OCI-LY1 (cell line): ENCODE measurements around the gene SDC1.

Source experiments
- H2AFZ ChIP-seq: fragments of 200-600 bp; sonication (generic), shearing (Covaris generic); 2 replicates; pipeline ENCODE4 v1.6.0; 2014; ENCODE audit warnings: antibody characterized with exemption, mild to moderate bottlenecking, low read length
- H3F3A ChIP-seq: fragments of 200-600 bp; sonication (generic), shearing (Covaris generic); 2 replicates; pipeline ENCODE4 v1.6.0; 2014; ENCODE audit warnings: mild to moderate bottlenecking, antibody characterized with exemption, low read length, moderate library complexity; ENCODE audit not compliant: insufficient read depth
- H3K27ac ChIP-seq: fragments of 200-600 bp; sonication (generic); 2 replicates; pipeline ENCODE4 v1.5.1; 2014; ENCODE audit warnings: low read length, mixed run types, mild to moderate bottlenecking, low read depth; ENCODE audit not compliant: poor library complexity, severe bottlenecking
- H3K27me3 ChIP-seq: fragments of 200-600 bp; sonication (generic); 2 replicates; pipeline ENCODE4 v1.6.0; 2014; ENCODE audit warnings: antibody characterized with exemption, mild to moderate bottlenecking, low read length, moderate library complexity; ENCODE audit not compliant: insufficient read depth
- H3K36me3 ChIP-seq: fragments of 200-600 bp; sonication (generic); 2 replicates; pipeline ENCODE4 v1.6.1; 2014; ENCODE audit warnings: mild to moderate bottlenecking, antibody characterized with exemption, low read length, moderate library complexity, mixed read lengths; ENCODE audit not compliant: insufficient read depth
- H3K4me1 ChIP-seq: fragments of 200-600 bp; sonication (generic); 2 replicates; pipeline ENCODE4 v1.5.1; 2014; ENCODE audit warnings: mild to moderate bottlenecking, low read length, moderate library complexity; ENCODE audit not compliant: insufficient read depth, severe bottlenecking
- H3K4me2 ChIP-seq: fragments of 200-600 bp; sonication (generic), shearing (Covaris generic); 2 replicates; pipeline ENCODE4 v1.6.1; 2014; ENCODE audit warnings: low read length
- H3K4me3 ChIP-seq: fragments of 200-600 bp; sonication (generic); 2 replicates; pipeline ENCODE4 v1.5.1; 2014; ENCODE audit warnings: low read length, low read depth, mild to moderate bottlenecking, mixed read lengths; ENCODE audit not compliant: poor library complexity, severe bottlenecking
- H3K79me2 ChIP-seq: fragments of 200-600 bp; shearing (Covaris generic); 2 replicates; pipeline ENCODE4 v1.6.1; 2016; ENCODE audit warnings: mixed run types, low read length, mixed read lengths; ENCODE audit not compliant: insufficient read depth
- H3K9ac ChIP-seq: fragments of 200-600 bp; sonication (generic), shearing (Covaris generic); 2 replicates; pipeline ENCODE4 v1.6.1; 2014; ENCODE audit warnings: mild to moderate bottlenecking, low read length, mixed read lengths
- H3K9me2 ChIP-seq: fragments of 200-600 bp; sonication (generic), shearing (Covaris generic); 2 replicates; pipeline ENCODE4 v1.6.1; 2014; ENCODE audit warnings: low read depth, mild to moderate bottlenecking, low read length, mixed read lengths
- H3K9me3 ChIP-seq: fragments of 200-600 bp; shearing (Covaris generic); 2 replicates; pipeline ENCODE4 v1.6.1; 2014; ENCODE audit warnings: low read length, mixed read lengths
- H4K20me1 ChIP-seq: fragments of 200-600 bp; sonication (generic), shearing (Covaris generic); 2 replicates; pipeline ENCODE4 v1.6.0; 2016; ENCODE audit warnings: mild to moderate bottlenecking, low read length; ENCODE audit not compliant: insufficient read depth
- CTCF ChIP-seq: fragments of 200-600 bp; sonication (generic), shearing (Covaris generic); IDR thresholded peaks from 2 replicates; pipeline ENCODE4 v1.5.1; 2017; ENCODE audit warnings: mild to moderate bottlenecking, antibody characterized with exemption, low read length, moderate library complexity, mixed read lengths
- EZH2 ChIP-seq: fragments of 200-600 bp; sonication (generic), shearing (Covaris generic); IDR thresholded peaks from 2 replicates; pipeline ENCODE4 v1.8.0; 2017; ENCODE audit warnings: borderline replicate concordance, mixed run types, mild to moderate bottlenecking, antibody characterized with exemption, low read length, moderate library complexity, mixed read lengths

SDC1 gene

DNA sequence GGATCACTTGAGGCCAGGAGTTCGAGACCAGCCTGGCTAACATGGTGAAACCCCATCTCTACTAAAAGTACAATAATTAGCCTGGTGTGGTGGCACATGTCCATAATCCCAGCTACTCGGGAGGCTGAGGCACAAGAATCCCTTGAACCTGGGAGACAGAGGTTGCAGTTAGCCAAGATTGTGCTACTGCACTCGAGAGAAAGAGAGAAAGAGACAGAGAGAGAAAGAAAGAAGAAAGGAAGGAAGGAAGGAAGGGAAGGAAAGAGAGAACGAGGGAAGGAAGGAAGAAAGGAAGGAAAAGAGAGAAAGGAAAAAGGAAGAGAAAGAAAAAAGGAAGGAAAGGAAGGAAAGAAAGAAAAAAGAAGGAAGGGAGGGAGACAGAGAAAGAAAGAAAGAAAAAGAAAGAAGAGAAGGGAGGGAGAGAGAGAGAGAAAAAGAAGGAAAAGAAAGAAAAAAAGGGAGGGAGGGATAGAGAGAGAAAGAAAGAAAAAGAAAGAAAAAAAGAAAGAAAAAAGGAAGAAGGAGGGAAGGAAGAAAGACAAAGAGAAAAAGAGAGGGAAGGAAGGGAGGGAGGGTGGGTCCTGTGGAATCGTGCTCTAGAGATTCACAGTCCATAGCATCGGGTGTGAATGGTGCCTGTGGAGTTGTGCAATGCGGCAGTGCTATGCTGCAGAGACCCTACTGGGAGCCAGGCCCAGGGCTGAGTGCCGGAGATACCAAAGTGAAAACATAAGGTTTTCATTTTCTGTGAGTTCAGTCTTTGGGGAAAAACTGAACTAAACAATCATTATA lies 4.6 kb upstream of the SDC1 start:
- Histone ChIP-seq H3K79me2 (no peaks in the 10 kb centered on the region), H2AFZ (no peak overlapping the region), H3K9me3 (no peaks in the 10 kb centered on the region), H4K20me1 (no peaks in the 10 kb centered on the region), H3F3A (no peaks in the 10 kb centered on the region), H3K4me2 (no peak overlapping the region), H3K9ac (no peak overlapping the region), H3K4me1 (no peaks in the 10 kb centered on the region), H3K27ac (no peak overlapping the region), H3K27me3 (peaks cover 9% of the 10 kb centered on the region; the same call in 1 of the 2 replicates), H3K4me3 (no peak overlapping the region), H3K9me2 (no peaks in the 10 kb centered on the region), H3K36me3 (no peaks in the 10 kb centered on the region)
- TF ChIP-seq EZH2, result no peak
- no peak for TF ChIP-seq CTCF

DNA sequence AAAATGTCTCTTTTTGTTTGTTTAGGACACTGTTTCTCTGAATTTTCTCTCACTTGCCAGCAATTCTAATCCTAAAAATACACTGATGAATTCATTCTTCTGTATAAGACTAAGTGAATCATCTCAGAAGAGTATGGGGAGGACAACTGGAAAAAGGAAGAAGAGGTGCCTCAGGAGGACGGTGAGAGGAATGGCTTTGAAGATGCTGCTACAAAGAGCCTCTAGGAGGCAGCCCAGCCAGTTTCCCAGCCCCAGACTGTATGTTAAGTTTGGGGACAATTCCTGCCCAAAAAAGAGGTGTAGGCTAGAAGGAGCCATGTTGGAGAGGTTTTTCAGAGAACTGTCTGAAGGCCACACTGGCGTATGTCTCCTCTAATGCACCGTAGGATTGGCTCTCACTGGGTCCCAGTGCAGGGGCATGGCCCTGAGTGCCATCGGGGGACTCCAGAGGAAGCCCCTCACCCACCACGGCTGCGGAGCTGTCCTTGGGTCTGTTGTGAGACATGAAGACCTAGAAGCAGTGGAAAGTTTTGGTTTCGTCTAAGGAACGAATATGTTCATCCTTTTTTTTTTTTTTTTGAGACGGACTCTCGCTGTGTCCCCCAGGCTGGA lies 3.1 kb upstream of the SDC1 start:
- H3K4me1 ChIP-seq, result no peaks in the 10 kb centered on the region
- TF ChIP-seq CTCF (no peak), EZH2 (no peak)
- H3K9me2 ChIP-seq, result no peaks in the 10 kb centered on the region
- H3K27me3 ChIP-seq, result peaks cover 10% of the 10 kb centered on the region; the same call in 1 of the 2 replicates
- H3K4me3 ChIP-seq, result no peak overlapping the region
- no peaks in the 10 kb centered on the region for H3F3A ChIP-seq
- no peak overlapping the region for H2AFZ ChIP-seq
- H3K79me2 ChIP-seq, result no peaks in the 10 kb centered on the region
- H4K20me1 ChIP-seq, result no peaks in the 10 kb centered on the region
- H3K27ac ChIP-seq, result no peak overlapping the region
- no peaks in the 10 kb centered on the region for H3K36me3 ChIP-seq
- H3K9ac ChIP-seq, result no peak overlapping the region
- H3K9me3 ChIP-seq, result no peaks in the 10 kb centered on the region
- H3K4me2 ChIP-seq, result no peak overlapping the region

DNA sequence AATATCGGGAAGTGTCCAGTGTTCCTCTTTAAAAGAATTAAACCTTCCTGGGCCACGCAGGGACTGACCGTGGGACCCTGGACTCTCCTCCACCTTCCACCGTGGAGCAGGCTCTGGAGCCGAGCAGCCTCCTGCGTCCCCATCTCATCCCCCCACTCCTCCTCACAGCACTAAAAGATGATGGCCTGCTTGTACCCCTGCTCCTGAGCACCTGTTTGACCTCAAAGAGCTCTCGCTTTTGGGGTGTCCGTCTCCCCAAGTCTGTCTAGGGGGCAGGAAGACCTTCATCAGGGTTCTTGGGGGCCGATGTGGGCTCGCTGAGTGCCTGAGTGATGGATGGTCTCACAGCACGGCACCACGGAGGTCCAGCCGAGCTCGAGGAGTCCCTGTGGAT lies 1.2 kb upstream of the SDC1 start:
- Histone ChIP-seq H3K79me2 (no peaks in the 10 kb centered on the region), H3K36me3 (no peaks in the 10 kb centered on the region), H3K9ac (no peak overlapping the region), H3K4me2 (no peak overlapping the region), H2AFZ (no peak overlapping the region), H3K4me3 (no peak overlapping the region), H3K9me2 (no peaks in the 10 kb centered on the region), H3K4me1 (no peaks in the 10 kb centered on the region), H3K9me3 (no peaks in the 10 kb centered on the region), H3F3A (no peaks in the 10 kb centered on the region), H3K27me3 (peaks cover 15% of the 10 kb centered on the region; the same call in 1 of the 2 replicates), H4K20me1 (no peaks in the 10 kb centered on the region), H3K27ac (no peak overlapping the region)
- TF ChIP-seq EZH2, result no peak
- no peak for TF ChIP-seq CTCF
